Measurements from ENCODE around the gene USP11.

The USP11 gene

DNA sequence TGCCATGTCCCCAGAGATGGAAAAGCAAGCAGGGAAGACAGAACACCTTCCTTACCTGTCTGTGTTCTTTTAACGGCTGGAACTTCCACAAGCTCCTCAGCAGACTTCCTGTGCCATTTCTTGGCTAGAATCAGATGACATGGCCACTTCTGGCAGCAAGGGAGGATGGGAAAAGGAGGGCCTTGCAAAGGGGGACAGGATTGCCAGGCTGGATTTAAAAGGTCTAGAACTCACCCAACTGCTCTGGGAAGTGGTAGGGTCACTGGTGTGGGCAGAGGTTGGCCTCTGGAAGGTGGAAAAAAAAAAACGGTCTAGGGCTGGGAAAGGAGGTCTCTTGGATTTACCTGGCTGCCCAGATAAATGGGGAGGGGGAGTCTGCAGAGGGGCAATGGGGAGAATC lies 1.6 kb upstream of the USP11 start:
- no peak for ATAC-seq
- no peak for TF ChIP-seq ARNTL (CRISPR knock-in tag; IDR thresholded peaks at IDR 0.05; ENCODE audit: borderline replicate concordance, low read depth)

GRCh38 chrX:47232197-47232802 lies 509 bp upstream of the USP11 start:
- no peak for ATAC-seq
- TF ChIP-seq ZC3H10 (CRISPR knock-in tag; IDR thresholded peaks at IDR 0.05) (no peak), CSDC2 (CRISPR knock-in tag; IDR thresholded peaks at IDR 0.05) (no peak), CREB5 (CRISPR knock-in tag; IDR thresholded peaks at IDR 0.05; ENCODE audit: low read depth) (no peak), OSR1 (CRISPR knock-in tag; IDR thresholded peaks at IDR 0.05) (no peak), ZNF70 (CRISPR knock-in tag; IDR thresholded peaks at IDR 0.05) (no peak), ARNTL (CRISPR knock-in tag; IDR thresholded peaks at IDR 0.05; ENCODE audit: borderline replicate concordance, low read depth) (no peak), RARB (CRISPR knock-in tag; IDR thresholded peaks at IDR 0.05) (no peak), ZFP3 (CRISPR knock-in tag; IDR thresholded peaks at IDR 0.05) (no peak), TOX (CRISPR knock-in tag; IDR thresholded peaks at IDR 0.05; ENCODE audit: borderline replicate concordance) (no peak), ZFP30 (CRISPR knock-in tag; IDR thresholded peaks at IDR 0.05) (no peak), PATZ1 (CRISPR knock-in tag; IDR thresholded peaks at IDR 0.05; ENCODE audit: borderline replicate concordance) (no peak), SNAI2 (CRISPR knock-in tag; IDR thresholded peaks at IDR 0.05) (no peak)
- TF ChIP-seq, protein P1, sequence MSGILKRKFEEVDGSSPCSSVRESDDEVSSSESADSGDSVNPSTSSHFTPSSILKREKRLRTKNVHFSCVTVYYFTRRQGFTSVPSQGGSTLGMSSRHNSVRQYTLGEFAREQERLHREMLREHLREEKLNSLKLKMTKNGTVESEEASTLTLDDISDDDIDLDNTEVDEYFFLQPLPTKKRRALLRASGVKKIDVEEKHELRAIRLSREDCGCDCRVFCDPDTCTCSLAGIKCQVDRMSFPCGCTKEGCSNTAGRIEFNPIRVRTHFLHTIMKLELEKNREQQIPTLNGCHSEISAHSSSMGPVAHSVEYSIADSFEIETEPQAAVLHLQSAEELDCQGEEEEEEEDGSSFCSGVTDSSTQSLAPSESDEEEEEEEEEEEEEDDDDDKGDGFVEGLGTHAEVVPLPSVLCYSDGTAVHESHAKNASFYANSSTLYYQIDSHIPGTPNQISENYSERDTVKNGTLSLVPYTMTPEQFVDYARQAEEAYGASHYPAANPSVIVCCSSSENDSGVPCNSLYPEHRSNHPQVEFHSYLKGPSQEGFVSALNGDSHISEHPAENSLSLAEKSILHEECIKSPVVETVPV (CRISPR knock-in tag; IDR thresholded peaks at IDR 0.05): no peak
- TF ChIP-seq, protein P2, sequence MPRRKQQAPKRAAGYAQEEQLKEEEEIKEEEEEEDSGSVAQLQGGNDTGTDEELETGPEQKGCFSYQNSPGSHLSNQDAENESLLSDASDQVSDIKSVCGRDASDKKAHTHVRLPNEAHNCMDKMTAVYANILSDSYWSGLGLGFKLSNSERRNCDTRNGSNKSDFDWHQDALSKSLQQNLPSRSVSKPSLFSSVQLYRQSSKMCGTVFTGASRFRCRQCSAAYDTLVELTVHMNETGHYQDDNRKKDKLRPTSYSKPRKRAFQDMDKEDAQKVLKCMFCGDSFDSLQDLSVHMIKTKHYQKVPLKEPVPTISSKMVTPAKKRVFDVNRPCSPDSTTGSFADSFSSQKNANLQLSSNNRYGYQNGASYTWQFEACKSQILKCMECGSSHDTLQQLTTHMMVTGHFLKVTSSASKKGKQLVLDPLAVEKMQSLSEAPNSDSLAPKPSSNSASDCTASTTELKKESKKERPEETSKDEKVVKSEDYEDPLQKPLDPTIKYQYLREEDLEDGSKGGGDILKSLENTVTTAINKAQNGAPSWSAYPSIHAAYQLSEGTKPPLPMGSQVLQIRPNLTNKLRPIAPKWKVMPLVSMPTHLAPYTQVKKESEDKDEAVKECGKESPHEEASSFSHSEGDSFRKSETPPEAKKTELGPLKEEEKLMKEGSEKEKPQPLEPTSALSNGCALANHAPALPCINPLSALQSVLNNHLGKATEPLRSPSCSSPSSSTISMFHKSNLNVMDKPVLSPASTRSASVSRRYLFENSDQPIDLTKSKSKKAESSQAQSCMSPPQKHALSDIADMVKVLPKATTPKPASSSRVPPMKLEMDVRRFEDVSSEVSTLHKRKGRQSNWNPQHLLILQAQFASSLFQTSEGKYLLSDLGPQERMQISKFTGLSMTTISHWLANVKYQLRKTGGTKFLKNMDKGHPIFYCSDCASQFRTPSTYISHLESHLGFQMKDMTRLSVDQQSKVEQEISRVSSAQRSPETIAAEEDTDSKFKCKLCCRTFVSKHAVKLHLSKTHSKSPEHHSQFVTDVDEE (CRISPR knock-in tag; IDR thresholded peaks at IDR 0.05): no peak

- TF ChIP-seq TCF4 (CRISPR knock-in tag; IDR thresholded peaks at IDR 0.05; ENCODE audit: borderline replicate concordance) (no peak), RARB (CRISPR knock-in tag; IDR thresholded peaks at IDR 0.05) (no peak), CREB5 (CRISPR knock-in tag; IDR thresholded peaks at IDR 0.05; ENCODE audit: low read depth) (no peak), ESRRG (CRISPR knock-in tag; IDR thresholded peaks at IDR 0.05) (no peak), TOX (CRISPR knock-in tag; IDR thresholded peaks at IDR 0.05; ENCODE audit: borderline replicate concordance) (no peak), ISL1 (CRISPR knock-in tag; IDR thresholded peaks at IDR 0.05) (no peak), ZNF8 (CRISPR knock-in tag; IDR thresholded peaks at IDR 0.05) (no peak), CSDC2 (CRISPR knock-in tag; IDR thresholded peaks at IDR 0.05) (no peak), GLIS3 (CRISPR knock-in tag; IDR thresholded peaks at IDR 0.05) (no peak), PATZ1 (CRISPR knock-in tag; IDR thresholded peaks at IDR 0.05; ENCODE audit: borderline replicate concordance) (no peak; the same call in 1 of the 2 replicates), OSR1 (CRISPR knock-in tag; IDR thresholded peaks at IDR 0.05) (no peak), ZNF70 (CRISPR knock-in tag; IDR thresholded peaks at IDR 0.05) (no peak), PPARA (CRISPR knock-in tag; IDR thresholded peaks at IDR 0.05; ENCODE audit: borderline replicate concordance) (no peak), ZC3H10 (CRISPR knock-in tag; IDR thresholded peaks at IDR 0.05) (no peak)
- TF ChIP-seq, protein P2 (CRISPR knock-in tag; IDR thresholded peaks at IDR 0.05): no peak
- peak; percentile 94 for ATAC-seq
These were observed 714 bp downstream of the USP11 start for GRCh38 chrX:47233333-47234113.

Measured in SK-N-SH treated with all-trans-retinoic acid at 6 μM for 48 hours (cell line).